HepG2 (cell line): ENCODE results near the gene UBR3. TPM values are rescaled to one million over a fixed set of nuclear protein-coding genes. Genes with fewer than 3 reads are reported as not detected.

Experiments used
- BORCS8-MEF2B ChIP-seq: sonication (generic); formaldehyde crosslinking; IDR thresholded peaks from 2 replicates; pipeline ENCODE4 v1.8.0; 2022; ENCODE audit warnings: mild to moderate bottlenecking, missing genetic modification reagents
- CCAR2 ChIP-seq: fragments of 200-400 bp; formaldehyde crosslinking; optimal IDR thresholded peaks from 2 replicates; pipeline ENCODE3; 2018; ENCODE audit warnings: low read depth, mild to moderate bottlenecking, low read length, moderate library complexity
- GPN1 ChIP-seq: sonication (generic); formaldehyde crosslinking; IDR thresholded peaks from 2 replicates; pipeline ENCODE4 v1.5.1; 2020; ENCODE audit warnings: missing genetic modification reagents, borderline replicate concordance
- IRF1 ChIP-seq: sonication (generic); formaldehyde crosslinking; IDR thresholded peaks from 2 replicates; pipeline ENCODE4 v1.4.0; 2020; ENCODE audit warnings: low read depth, mild to moderate bottlenecking, missing genetic modification reagents
- MXD3 ChIP-seq: IDR thresholded peaks from 2 replicates; pipeline ENCODE4 v1.6.1; 2016; ENCODE audit warnings: mild to moderate bottlenecking, missing biosample characterization, missing genetic modification reagents
- NCOA2 ChIP-seq: sonication (generic); formaldehyde crosslinking; IDR thresholded peaks from 2 replicates; pipeline ENCODE4 v1.8.0; 2022; ENCODE audit warnings: inconsistent platforms
- NFE2 ChIP-seq: sonication (generic); formaldehyde crosslinking; IDR thresholded peaks from 2 replicates; pipeline ENCODE4 v1.4.0; 2020; ENCODE audit warnings: missing genetic modification reagents
- NFYC ChIP-seq: IDR thresholded peaks from 2 replicates; pipeline ENCODE4 v1.6.1; 2016; ENCODE audit warnings: missing genetic modification reagents, missing compliant biosample characterization
- NR2C2 ChIP-seq: sonication (generic); formaldehyde crosslinking; IDR thresholded peaks from 2 replicates; pipeline ENCODE4 v1.4.0; 2020; ENCODE audit warnings: missing genetic modification reagents, mild to moderate bottlenecking, moderate library complexity, borderline replicate concordance
- RORA ChIP-seq: sonication (generic); formaldehyde crosslinking; IDR thresholded peaks from 2 replicates; pipeline ENCODE4 v1.5.0; 2020; ENCODE audit warnings: mild to moderate bottlenecking, missing genetic modification reagents, moderate library complexity
- SMAD1 ChIP-seq: sonication (generic); formaldehyde crosslinking; IDR thresholded peaks from 2 replicates; pipeline ENCODE4 v1.4.0; 2020; ENCODE audit warnings: missing genetic modification reagents, low read depth, mild to moderate bottlenecking, borderline replicate concordance
- SSRP1 ChIP-seq: IDR thresholded peaks from 2 replicates; pipeline ENCODE4 v1.6.1; 2016; ENCODE audit warnings: control low read depth
- TCF7 ChIP-seq: sonication (generic); IDR thresholded peaks from 2 replicates; pipeline ENCODE4 v1.6.1; 2016; ENCODE audit warnings: antibody characterized with exemption, low read depth
- WIZ ChIP-seq: sonication (generic); formaldehyde crosslinking; IDR thresholded peaks from 2 replicates; pipeline ENCODE4 v1.5.1; 2020; ENCODE audit warnings: mild to moderate bottlenecking, missing genetic modification reagents
- ZC3H13 ChIP-seq: sonication (generic); formaldehyde crosslinking; IDR thresholded peaks from 2 replicates; pipeline ENCODE4 v1.8.1; 2023; ENCODE audit warnings: mild to moderate bottlenecking, missing genetic modification reagents, moderate library complexity
- ZNF10 ChIP-seq: sonication (generic); formaldehyde crosslinking; IDR thresholded peaks from 2 replicates; pipeline ENCODE4 v1.4.0; 2020; ENCODE audit warnings: mild to moderate bottlenecking, low read depth, missing genetic modification reagents, borderline replicate concordance
- ZNF264 ChIP-seq: sonication (generic); formaldehyde crosslinking; IDR thresholded peaks from 2 replicates; pipeline ENCODE4 v1.4.0; 2020; ENCODE audit warnings: missing genetic modification reagents
- ZNF407 ChIP-seq: sonication (generic); formaldehyde crosslinking; IDR thresholded peaks from one replicate; pipeline ENCODE4 v1.5.1; 2020; ENCODE audit warnings: mild to moderate bottlenecking, missing genetic modification reagents; ENCODE audit errors: not compliant biosample characterization
- ZNF567 ChIP-seq: sonication (generic); formaldehyde crosslinking; IDR thresholded peaks from 2 replicates; pipeline ENCODE4 v1.8.1; 2023; ENCODE audit warnings: mild to moderate bottlenecking, missing genetic modification reagents, borderline replicate concordance
- ZNF678 ChIP-seq: sonication (generic); formaldehyde crosslinking; IDR thresholded peaks from 2 replicates; pipeline ENCODE4 v1.4.0; 2020; ENCODE audit warnings: mild to moderate bottlenecking, missing genetic modification reagents
- ZNF766 ChIP-seq: sonication (generic); formaldehyde crosslinking; IDR thresholded peaks from 2 replicates; pipeline ENCODE4 v1.5.0; 2020; ENCODE audit warnings: missing genetic modification reagents, borderline replicate concordance
- polyA plus RNA-seq, 8 experiments: library from polyadenylated mRNA; depleted of rRNA in 3 of 8; stranded (reverse) in 7 of 8; unstranded in 1 of 8; fragments of >200 nt; fragmentation: Illumina TruSeq in 4 of 8; extraction: Trizol in 4 of 8; gene quantifications; 2 replicates each; pipeline versions ENCODE4 v1.2.1 to v1.2.3, GENCODE V29; 2011 to 2016; ENCODE audit warnings: low read depth in 4 of 8, missing spikeins in 1 of 8, mixed read lengths in 1 of 8; ENCODE audit not compliant: insufficient read depth in 1 of 8
- total RNA-seq, 5 experiments: library from RNA; depleted of rRNA; stranded (reverse); fragments of >200 nt; fragmentation: Illumina TruSeq; extraction: Trizol; gene quantifications; 2 replicates each; pipeline ENCODE4 v1.2.3, GENCODE V29; 2016; ENCODE audit warnings: low read depth in 1 of 5

UBR3 gene
- total and polyA plus RNA-seq, 2 of the 13 experiments (the other 11 are each of a cell fraction or from before 2014, with no cell fraction given) = 15.1 to 28.0 TPM

GRCh38 chr2:169798718-169799592 is 28.3 kb upstream of the UBR3 start, which contains the start of gene SSB (continued):
- TF ChIP-seq ZNF407 (CRISPR knock-in tag) (peak; percentile 55), NFE2 (no peak), ZNF678 (CRISPR knock-in tag) (no peak), NR2C2 (CRISPR knock-in tag) (no peak; the same call in 1 of the 2 replicates), RORA (CRISPR knock-in tag) (no peak), ZNF10 (CRISPR knock-in tag) (no peak), CCAR2 (peak; percentile 65), WIZ (0 out of 2 replicates have a peak, but pooled peaks have one; percentile 68), ZNF766 (CRISPR knock-in tag) (peak; percentile 69), SMAD1 (peak; percentile 87; the same call in 1 of the 2 replicates), MXD3 (CRISPR knock-in tag) (peak; percentile 77; the same call in 1 of the 2 replicates), IRF1 (CRISPR knock-in tag) (no peak; the same call in 1 of the 2 replicates), TCF7 (no peak), SSRP1 (CRISPR knock-in tag) (no peak), NCOA2 (peak; percentile 24; the same call in 1 of the 2 replicates), ZC3H13 (CRISPR knock-in tag) (no peak), NFYC (CRISPR knock-in tag) (no peak), ZNF264 (peak; percentile 78), BORCS8-MEF2B (peak; percentile 89), ZNF567 (CRISPR knock-in tag) (no peak), GPN1 (no peak)
